Ascending aorta (tissue), 2 donors: Measurements from ENCODE around the gene DENR. TPM values are rescaled to one million over a fixed set of nuclear protein-coding genes. Genes with fewer than 3 reads are reported as not detected.
"Not testable (repeated sequence)": the region's sequence is repeated elsewhere in the genome, so short reads cannot be mapped to it uniquely, and the experiment has no call there.

Source experiments
- DNase-seq, 2 donors: peaks; one replicate each; pipeline ENCODE4 v3.0.0-alpha.2; 2019; ENCODE audit warnings: low spot score in 2 of 2
- H3K27ac ChIP-seq, 2 donors: fragments of 200-600 bp; sonication (generic); one replicate each; pipeline ENCODE4 v1.5.1; 2016 to 2017; ENCODE audit warnings: mild to moderate bottlenecking in 1 of 2
- H3K27me3 ChIP-seq: fragments of 200-600 bp; sonication (generic); one replicate; pipeline ENCODE4 v1.5.1; 2017
- H3K36me3 ChIP-seq, 2 donors: fragments of 200-600 bp; sonication (generic); one replicate each; pipeline ENCODE4 v1.5.1; 2016
- H3K4me1 ChIP-seq, 2 donors: fragments of 200-600 bp; sonication (generic); one replicate each; pipeline ENCODE4 v1.5.1; 2016 to 2017; ENCODE audit warnings: mild to moderate bottlenecking in 1 of 2
- H3K4me3 ChIP-seq, 2 donors: fragments of 200-600 bp; sonication (generic); one replicate each; pipeline ENCODE4 v1.5.1; 2016 to 2017; ENCODE audit warnings: mild to moderate bottlenecking in 1 of 2
- H3K9me3 ChIP-seq, 2 donors: fragments of 200-600 bp; sonication (generic); one replicate each; pipeline ENCODE4 v1.5.1; 2016
- CTCF ChIP-seq, 3 experiments: fragments of 200-600 bp in 2 of 3; fragments of 450-650 bp in 1 of 3; sonication (generic) in 2 of 3; IDR thresholded peaks; one replicate each; pipeline ENCODE4 v1.5.1; 2016 to 2019; ENCODE audit warnings: antibody characterized with exemption in 3 of 3, mild to moderate bottlenecking in 1 of 3, moderate library complexity in 1 of 3
- intact Hi-C: fragments of 100-400 bp; cut with DNase I; formaldehyde crosslinking; loops from one replicate; pipeline ENCODE4 v1.15.1; 2023
- total RNA-seq: library from RNA; depleted of rRNA; stranded (reverse); fragments of >200 nt; gene quantifications from one replicate; pipeline ENCODE4 v1.1.0, GENCODE V29; 2016

DENR gene
- 12.2 TPM for total RNA-seq

- H3K27ac ChIP-seq: peak within 1 kb of the TSS; percentile 70 to 75
- H3K36me3 ChIP-seq: peaks cover 11 to 30% of the 10 kb centered on the region in 2 donors
- H3K27me3 ChIP-seq: no peaks in the 10 kb centered on the region
- TF ChIP-seq CTCF (IDR thresholded peaks at IDR 0.05): peak; percentile 63 to 86 (median 72)
- peak; percentile 90 to 99 for DNase-seq
- H3K9me3 ChIP-seq: no peaks in the 10 kb centered on the region
- H3K4me3 ChIP-seq: peak within 1 kb of the TSS; percentile 77 to 80
- H3K4me1 ChIP-seq: peaks cover 3 to 12% of the 10 kb centered on the region in 2 donors
- intact Hi-C loops: loop anchor here (1.0 to 5.0 kb wide), 4 partner anchors 115 to 480 kb away; partner anchors contain the start of genes KNTC1, MPHOSPH9 and MTRFR
These were observed at the start of gene DENR for GRCh38 chr12:122752464-122753318. DENR (plus strand) TSS chr12:122752824; CDS start chr12:122753702, 878 bp downstream.

- intact Hi-C loops, H3K4me3 ChIP-seq, H3K27me3 ChIP-seq, H3K36me3 ChIP-seq, H3K9me3 ChIP-seq, H3K27ac ChIP-seq, DNase-seq, H3K4me1 ChIP-seq: not testable (repeated sequence)
These were observed 49.6 kb upstream of the DENR start, which contains the start of gene HCAR2 for GRCh38 chr12:122702890-122703611. HCAR2 (minus strand) TSS chr12:122703357; CDS start chr12:122703283, 74 bp downstream.

- H3K9me3 ChIP-seq, H3K36me3 ChIP-seq, H3K27ac ChIP-seq, intact Hi-C loops, H3K27me3 ChIP-seq, H3K4me1 ChIP-seq, DNase-seq, H3K4me3 ChIP-seq: not testable (repeated sequence)
These were observed 48.8 kb upstream of the DENR start for GRCh38 chr12:122703841-122704240.

GRCh38 chr12:122709287-122709686 lies 43.3 kb upstream of the DENR start:
- H3K27ac ChIP-seq, intact Hi-C loops, H3K9me3 ChIP-seq, H3K27me3 ChIP-seq, H3K4me3 ChIP-seq, H3K4me1 ChIP-seq, H3K36me3 ChIP-seq, DNase-seq: not testable (repeated sequence)

GRCh38 chr12:122710341-122710740 lies 42.3 kb upstream of the DENR start:
- H3K27ac ChIP-seq, DNase-seq, H3K27me3 ChIP-seq, intact Hi-C loops, H3K4me1 ChIP-seq, H3K9me3 ChIP-seq, H3K36me3 ChIP-seq, H3K4me3 ChIP-seq: not testable (repeated sequence)

GRCh38 chr12:122711266-122711665 lies 41.4 kb upstream of the DENR start:
- H3K9me3 ChIP-seq, H3K4me3 ChIP-seq, H3K36me3 ChIP-seq, intact Hi-C loops, H3K27ac ChIP-seq, H3K27me3 ChIP-seq, H3K4me1 ChIP-seq, DNase-seq: not testable (repeated sequence)

GRCh38 chr12:122713491-122714188 lies 39.0 kb upstream of the DENR start:
- H3K27ac ChIP-seq, H3K4me1 ChIP-seq, DNase-seq, H3K4me3 ChIP-seq, intact Hi-C loops, H3K36me3 ChIP-seq, H3K9me3 ChIP-seq, H3K27me3 ChIP-seq: not testable (repeated sequence)

GRCh38 chr12:122715211-122715610 lies 37.4 kb upstream of the DENR start:
- H3K27ac ChIP-seq, H3K4me1 ChIP-seq, H3K27me3 ChIP-seq, DNase-seq, H3K4me3 ChIP-seq, intact Hi-C loops, H3K36me3 ChIP-seq, H3K9me3 ChIP-seq: not testable (repeated sequence)

GRCh38 chr12:122716658-122717057 lies 36.0 kb upstream of the DENR start, which contains the start of gene HCAR3:
HCAR3 (minus strand) TSS chr12:122716811; CDS start chr12:122716737, 74 bp downstream.
- H3K4me3 ChIP-seq, H3K9me3 ChIP-seq, DNase-seq, H3K27me3 ChIP-seq, intact Hi-C loops, H3K36me3 ChIP-seq, H3K4me1 ChIP-seq, H3K27ac ChIP-seq: not testable (repeated sequence)
